HG03025 (cell line): ENCODE data around the gene SPAG16.

Experiments used
- ATAC-seq: cut with Tn5 transposase; IDR thresholded peaks from one replicate; pipeline ENCODE4 v1.9.1; 2021; ENCODE audit warnings: mild to moderate bottlenecking, moderate library complexity; ENCODE audit not compliant: unreplicated experiment, low FRiP score

Gene SPAG16

GRCh38 chr2:214127170-214127569 lies 842.9 kb downstream of the SPAG16 start:
- ATAC-seq, result no peak

- no peak for ATAC-seq
Observed at GRCh38 chr2:214127571-214127970, 843.3 kb downstream of the SPAG16 start.

- ATAC-seq, result no peak
Observed at GRCh38 chr2:214128040-214128439, 843.8 kb downstream of the SPAG16 start.

GRCh38 chr2:214130114-214130513 lies 845.9 kb downstream of the SPAG16 start:
- no peak for ATAC-seq

GRCh38 chr2:214135966-214136365 lies 851.7 kb downstream of the SPAG16 start:
- no peak for ATAC-seq

GRCh38 chr2:214138779-214139178 lies 854.5 kb downstream of the SPAG16 start:
- no peak for ATAC-seq

GRCh38 chr2:214139630-214140284 lies 855.5 kb downstream of the SPAG16 start:
- no peak for ATAC-seq

- no peak for ATAC-seq
Observed at GRCh38 chr2:214156971-214157370, 872.7 kb downstream of the SPAG16 start.

- no peak for ATAC-seq
Observed at GRCh38 chr2:214158851-214159250, 874.6 kb downstream of the SPAG16 start.

GRCh38 chr2:214169281-214169680 lies 885.0 kb downstream of the SPAG16 start:
- ATAC-seq, result no peak

- ATAC-seq, result no peak
Observed at GRCh38 chr2:214169736-214170135, 885.5 kb downstream of the SPAG16 start.

- ATAC-seq, result no peak
Observed at GRCh38 chr2:214174563-214174962, 890.3 kb downstream of the SPAG16 start.

- ATAC-seq, result no peak
Observed at GRCh38 chr2:214180071-214180470, 895.8 kb downstream of the SPAG16 start.

- ATAC-seq, result no peak
Observed at GRCh38 chr2:214180686-214181085, 896.4 kb downstream of the SPAG16 start.

- ATAC-seq, result no peak
Observed at GRCh38 chr2:214184461-214184860, 900.2 kb downstream of the SPAG16 start.

- ATAC-seq, result no peak
Observed at GRCh38 chr2:214185546-214185945, 901.3 kb downstream of the SPAG16 start.

- ATAC-seq, result no peak
Observed at GRCh38 chr2:214192711-214193110, 908.4 kb downstream of the SPAG16 start.

GRCh38 chr2:214193943-214194342 lies 909.7 kb downstream of the SPAG16 start:
- ATAC-seq, result no peak

- ATAC-seq, result no peak
Observed at GRCh38 chr2:214196260-214196659, 912.0 kb downstream of the SPAG16 start.

GRCh38 chr2:214201892-214202291 lies 917.6 kb downstream of the SPAG16 start:
- ATAC-seq, result no peak

GRCh38 chr2:214203214-214203613 lies 919.0 kb downstream of the SPAG16 start:
- ATAC-seq, result no peak

GRCh38 chr2:214203744-214204289 lies 919.6 kb downstream of the SPAG16 start:
- ATAC-seq, result no peak
